HEK293 (cell line): ENCODE results near the gene NEK11.
A peak's percentile ranks its signal among the peaks of the same experiment; 100 is the strongest.

Source experiments
- CTCF ChIA-PET: fragments of 350-600 bp; formaldehyde crosslinking; extraction: SDS; loops from one replicate; lab custom pipeline; 2021; ENCODE audit warnings: antibody characterized with exemption; lab: Yijun Ruan, JAX
- POLR2A ChIA-PET: fragments of 300-600 bp; formaldehyde crosslinking; extraction: SDS; loops from one replicate; lab custom pipeline; 2020; ENCODE audit warnings: antibody characterized with exemption, inconsistent platforms; lab: Yijun Ruan, JAX
- H3K27ac ChIP-seq: fragments of 200-500 bp; sonication (Bioruptor generic); 2 replicates; pipeline ENCODE4 v1.5.1; 2014; ENCODE audit warnings: low read depth, low read length, control low read depth, inconsistent platforms; ENCODE audit errors: extremely low read depth
- H3K36me3 ChIP-seq, 2 experiments: fragments of 200-500 bp in 1 of 2; sonication (Bioruptor generic) in 1 of 2; 1 replicate in 1 of 2; 2 replicates in 1 of 2; pipeline ENCODE4 v1.5.1; 2014 to 2017; ENCODE audit warnings: inconsistent platforms in 2 of 2, low read length in 2 of 2; ENCODE audit not compliant: control insufficient read depth in 2 of 2, insufficient read depth in 1 of 2
- H3K4me1 ChIP-seq: fragments of 200-500 bp; sonication (Bioruptor generic); 2 replicates; pipeline ENCODE4 v1.5.1; 2014; ENCODE audit warnings: mild to moderate bottlenecking, low read length, inconsistent platforms; ENCODE audit not compliant: control insufficient read depth, insufficient read depth
- H3K4me3 ChIP-seq: 2 replicates; pipeline ENCODE4 v1.5.1; 2011; ENCODE audit warnings: low read depth, mild to moderate bottlenecking, control low read depth, low read length, moderate library complexity
- H3K9me3 ChIP-seq: fragments of 200-500 bp; sonication (Bioruptor generic); 2 replicates; pipeline ENCODE4 v1.5.1; 2014; ENCODE audit warnings: low read depth, low read length, inconsistent platforms; ENCODE audit not compliant: control insufficient read depth, insufficient read depth
- EGR2 ChIP-seq: fragments of 450-650 bp; formaldehyde crosslinking; IDR thresholded peaks from 2 replicates; pipeline ENCODE4 v1.5.1; 2016; ENCODE audit warnings: low read depth, missing biosample characterization, missing genetic modification characterization
- GLIS1 ChIP-seq: fragments of 450-650 bp; formaldehyde crosslinking; IDR thresholded peaks from 2 replicates; pipeline ENCODE4 v1.5.1; 2016; ENCODE audit warnings: missing biosample characterization, missing genetic modification characterization
- HOXC10 ChIP-seq: sonication (generic); formaldehyde crosslinking; IDR thresholded peaks from 2 replicates; pipeline ENCODE4 v1.8.1; 2023; ENCODE audit warnings: mild to moderate bottlenecking, missing genetic modification reagents
- KLF1 ChIP-seq: fragments of 450-650 bp; formaldehyde crosslinking; IDR thresholded peaks from 2 replicates; pipeline ENCODE4 v1.5.1; 2016; ENCODE audit warnings: missing biosample characterization, missing genetic modification characterization
- OSR2 ChIP-seq: fragments of 450-650 bp; formaldehyde crosslinking; IDR thresholded peaks from 2 replicates; pipeline ENCODE4 v1.5.1; 2016; ENCODE audit warnings: missing biosample characterization, missing genetic modification characterization
- SP3 ChIP-seq: fragments of 450-650 bp; formaldehyde crosslinking; IDR thresholded peaks from 2 replicates; pipeline ENCODE4 v1.5.1; 2016; ENCODE audit warnings: missing biosample characterization, missing genetic modification characterization
- WT1 ChIP-seq: fragments of 450-650 bp; formaldehyde crosslinking; IDR thresholded peaks from 2 replicates; pipeline ENCODE4 v1.5.1; 2016; ENCODE audit warnings: missing biosample characterization, missing genetic modification characterization
- YY1 ChIP-seq: fragments of 450-650 bp; formaldehyde crosslinking; IDR thresholded peaks from 2 replicates; pipeline ENCODE4 v1.5.1; 2018; ENCODE audit warnings: missing biosample characterization, missing genetic modification characterization
- ZFP37 ChIP-seq: fragments of 450-650 bp; formaldehyde crosslinking; IDR thresholded peaks from 2 replicates; pipeline ENCODE4 v1.5.1; 2016; ENCODE audit warnings: missing biosample characterization, missing genetic modification characterization
- ZFP69B ChIP-seq: fragments of 450-650 bp; formaldehyde crosslinking; IDR thresholded peaks from 2 replicates; pipeline ENCODE4 v1.5.1; 2016; ENCODE audit warnings: missing biosample characterization, missing genetic modification characterization
- ZNF174 ChIP-seq: fragments of 450-650 bp; formaldehyde crosslinking; IDR thresholded peaks from 2 replicates; pipeline ENCODE4 v1.5.0; 2017; ENCODE audit warnings: missing biosample characterization, mild to moderate bottlenecking, missing genetic modification characterization
- ZNF221 ChIP-seq: fragments of 450-650 bp; formaldehyde crosslinking; IDR thresholded peaks from 2 replicates; pipeline ENCODE4 v1.5.1; 2017; ENCODE audit warnings: missing biosample characterization, missing genetic modification characterization, borderline replicate concordance
- ZNF248 ChIP-seq: fragments of 450-650 bp; formaldehyde crosslinking; IDR thresholded peaks from 2 replicates; pipeline ENCODE4 v1.5.1; 2017; ENCODE audit warnings: missing biosample characterization, missing genetic modification characterization
- ZNF274 ChIP-seq, 2 experiments: fragments of 200-500 bp in 1 of 2; fragments of 450-650 bp in 1 of 2; sonication (Bioruptor generic) in 1 of 2; formaldehyde crosslinking in 1 of 2; IDR thresholded peaks; 2 replicates each; pipeline versions ENCODE4 v1.5.1 to v1.6.1; 2014 to 2016; ENCODE audit warnings: borderline replicate concordance in 1 of 2, inconsistent platforms in 1 of 2, low read length in 1 of 2, missing biosample characterization in 1 of 2, missing genetic modification characterization in 1 of 2
- ZNF335 ChIP-seq: fragments of 450-650 bp; formaldehyde crosslinking; conservative IDR thresholded peaks from 2 replicates; pipeline ENCODE4 v1.5.1; 2016; ENCODE audit warnings: missing biosample characterization, missing genetic modification characterization
- ZNF366 ChIP-seq: fragments of 450-650 bp; formaldehyde crosslinking; conservative IDR thresholded peaks from 2 replicates; pipeline ENCODE4 v1.5.1; 2016; ENCODE audit warnings: missing biosample characterization, missing genetic modification characterization
- ZNF391 ChIP-seq: fragments of 450-650 bp; formaldehyde crosslinking; IDR thresholded peaks from 2 replicates; pipeline ENCODE4 v1.5.1; 2016; ENCODE audit warnings: low read depth, missing biosample characterization, missing genetic modification characterization, borderline replicate concordance
- ZNF426 ChIP-seq: fragments of 450-650 bp; formaldehyde crosslinking; IDR thresholded peaks from 2 replicates; pipeline ENCODE4 v1.5.1; 2017; ENCODE audit warnings: missing biosample characterization, missing genetic modification characterization, mild to moderate bottlenecking, inconsistent platforms, moderate library complexity
- ZNF473 ChIP-seq: fragments of 450-650 bp; formaldehyde crosslinking; IDR thresholded peaks from 2 replicates; pipeline ENCODE4 v1.5.1; 2017; ENCODE audit warnings: missing biosample characterization, missing genetic modification characterization
- ZNF600 ChIP-seq: fragments of 450-650 bp; formaldehyde crosslinking; IDR thresholded peaks from 2 replicates; pipeline ENCODE4 v1.5.1; 2016; ENCODE audit warnings: missing biosample characterization, missing genetic modification characterization
- ZNF626 ChIP-seq: fragments of 450-650 bp; sonication (Bioruptor Pico); formaldehyde crosslinking; IDR thresholded peaks from 2 replicates; pipeline ENCODE4 v1.5.1; 2018; ENCODE audit warnings: missing biosample characterization, missing genetic modification characterization, inconsistent platforms
- ZNF701 ChIP-seq: fragments of 450-650 bp; formaldehyde crosslinking; IDR thresholded peaks from 2 replicates; pipeline ENCODE4 v1.5.1; 2016; ENCODE audit warnings: missing biosample characterization, missing genetic modification characterization
- ZNF768 ChIP-seq: fragments of 450-650 bp; formaldehyde crosslinking; IDR thresholded peaks from 2 replicates; pipeline ENCODE4 v1.5.1; 2018; ENCODE audit warnings: missing biosample characterization, mild to moderate bottlenecking, missing genetic modification characterization
- TF ChIP-seq, protein P1 (sequence below): fragments of 450-650 bp; formaldehyde crosslinking; IDR thresholded peaks from 2 replicates; pipeline ENCODE4 v1.5.1; 2017; ENCODE audit warnings: missing biosample characterization, missing genetic modification characterization
- TF ChIP-seq, protein P2 (sequence below): fragments of 450-650 bp; formaldehyde crosslinking; IDR thresholded peaks from 2 replicates; pipeline ENCODE4 v1.5.1; 2016; ENCODE audit warnings: missing biosample characterization, missing genetic modification characterization, borderline replicate concordance

Gene NEK11

DNA sequence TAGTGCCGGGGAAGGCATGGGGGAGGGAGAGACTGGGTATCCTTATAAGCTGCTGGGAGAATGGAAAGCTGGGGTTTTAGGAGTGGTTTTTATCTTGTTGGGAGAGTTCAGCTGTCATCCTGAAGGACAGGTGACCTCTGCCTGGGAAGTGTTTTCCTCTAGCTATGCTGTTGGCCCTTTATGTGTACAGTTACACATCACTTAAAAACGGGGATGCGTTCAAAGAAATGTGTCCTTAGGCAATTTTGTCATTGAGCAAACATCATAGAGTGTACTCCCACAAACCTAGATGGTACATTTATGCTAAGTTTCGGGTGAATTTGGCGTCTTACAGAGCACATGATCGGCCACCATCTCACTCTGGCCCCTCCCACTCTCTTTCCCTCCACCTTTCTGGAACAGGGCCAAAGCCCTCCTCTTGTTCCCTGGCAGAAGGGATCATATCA, 190.6 kb downstream of the NEK11 start:
- no peaks in the 10 kb centered on the region for H3K36me3 ChIP-seq
- TF ChIP-seq HOXC10 (CRISPR knock-in tag) (no peak), SP3 (tag by site-specific recombination) (peak; percentile 39), ZNF426 (tag by site-specific recombination) (no peak), KLF1 (tag by site-specific recombination) (no peak), ZNF391 (tag by site-specific recombination) (0 out of 2 replicates have a peak, but pooled peaks have one; percentile 14), YY1 (tag by site-specific recombination) (no peak), WT1 (0 out of 2 replicates have a peak, but pooled peaks have one; percentile 25), ZNF366 (tag by site-specific recombination) (0 out of 2 replicates have a peak, but pooled peaks have one; percentile 19), ZFP69B (tag by site-specific recombination) (no peak), ZNF335 (peak; percentile 46), ZNF274 (IDR thresholded peaks at IDR 0.05; ENCODE audit: low read length) (no peak), ZNF274 (tag by site-specific recombination; IDR thresholded peaks at IDR 0.05; ENCODE audit: borderline replicate concordance) (no peak), ZNF221 (tag by site-specific recombination) (no peak), ZNF600 (tag by site-specific recombination) (no peak), ZNF626 (tag by site-specific recombination) (no peak), ZNF701 (tag by site-specific recombination) (no peak), OSR2 (tag by site-specific recombination) (no peak)
- TF ChIP-seq, protein P1, sequence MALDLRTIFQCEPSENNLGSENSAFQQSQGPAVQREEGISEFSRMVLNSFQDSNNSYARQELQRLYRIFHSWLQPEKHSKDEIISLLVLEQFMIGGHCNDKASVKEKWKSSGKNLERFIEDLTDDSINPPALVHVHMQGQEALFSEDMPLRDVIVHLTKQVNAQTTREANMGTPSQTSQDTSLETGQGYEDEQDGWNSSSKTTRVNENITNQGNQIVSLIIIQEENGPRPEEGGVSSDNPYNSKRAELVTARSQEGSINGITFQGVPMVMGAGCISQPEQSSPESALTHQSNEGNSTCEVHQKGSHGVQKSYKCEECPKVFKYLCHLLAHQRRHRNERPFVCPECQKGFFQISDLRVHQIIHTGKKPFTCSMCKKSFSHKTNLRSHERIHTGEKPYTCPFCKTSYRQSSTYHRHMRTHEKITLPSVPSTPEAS (tag by site-specific recombination): no peak
- TF ChIP-seq, protein P2, sequence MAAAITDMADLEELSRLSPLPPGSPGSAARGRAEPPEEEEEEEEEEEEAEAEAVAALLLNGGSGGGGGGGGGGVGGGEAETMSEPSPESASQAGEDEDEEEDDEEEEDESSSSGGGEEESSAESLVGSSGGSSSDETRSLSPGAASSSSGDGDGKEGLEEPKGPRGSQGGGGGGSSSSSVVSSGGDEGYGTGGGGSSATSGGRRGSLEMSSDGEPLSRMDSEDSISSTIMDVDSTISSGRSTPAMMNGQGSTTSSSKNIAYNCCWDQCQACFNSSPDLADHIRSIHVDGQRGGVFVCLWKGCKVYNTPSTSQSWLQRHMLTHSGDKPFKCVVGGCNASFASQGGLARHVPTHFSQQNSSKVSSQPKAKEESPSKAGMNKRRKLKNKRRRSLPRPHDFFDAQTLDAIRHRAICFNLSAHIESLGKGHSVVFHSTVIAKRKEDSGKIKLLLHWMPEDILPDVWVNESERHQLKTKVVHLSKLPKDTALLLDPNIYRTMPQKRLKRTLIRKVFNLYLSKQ (tag by site-specific recombination): no peak
- ChIA-PET CTCF (interaction anchor here (0.7 kb wide), 1 partner anchor 82 kb away, joined by 4 read pairs; no protein-coding TSS in a partner anchor), POLR2A (interaction anchor here (1.1 kb wide), 1 partner anchor 164 kb away, joined by 3 read pairs; the partner anchor contains the start of gene NUDT16)
- H3K9me3 ChIP-seq: no peaks in the 10 kb centered on the region
- H3K27ac ChIP-seq: peak overlapping the region; percentile 48; the same call in 1 of the 2 replicates
- H3K4me1 ChIP-seq: peaks cover 10% of the 10 kb centered on the region
- H3K4me3 ChIP-seq: 0 out of 2 replicates have a peak overlapping the region, but pooled peaks have one; percentile 4

DNA sequence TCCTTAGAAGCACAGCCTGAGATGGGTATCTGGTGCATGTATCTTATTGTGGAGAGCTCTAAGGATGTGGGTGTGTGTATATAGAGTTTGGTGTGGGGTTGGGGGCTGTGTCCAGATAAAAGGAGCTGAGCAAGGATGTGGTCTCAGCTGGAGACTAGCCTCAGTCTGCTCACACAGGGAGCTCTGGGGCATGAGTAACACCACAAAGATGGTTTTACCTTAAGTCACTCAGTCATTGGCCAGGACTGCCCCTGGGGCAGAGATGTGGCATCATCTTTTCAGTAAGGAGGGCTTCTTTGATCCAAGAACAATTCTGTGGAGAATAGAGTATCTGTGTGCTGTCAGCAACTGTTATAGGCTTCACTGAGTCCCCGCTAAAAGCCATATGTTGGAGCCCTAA, 191.5 kb downstream of the NEK11 start:
- H3K36me3 ChIP-seq: no peaks in the 10 kb centered on the region
- H3K27ac ChIP-seq: no peak overlapping the region
- no peak overlapping the region for H3K4me3 ChIP-seq
- H3K9me3 ChIP-seq: no peaks in the 10 kb centered on the region
- ChIA-PET CTCF (interaction anchor here (0.7 kb wide), 1 partner anchor 371 kb away, joined by 6 read pairs; no protein-coding TSS in a partner anchor), POLR2A (no interaction called here)
- TF ChIP-seq ZNF174 (no peak), ZFP37 (tag by site-specific recombination) (no peak), ZNF248 (tag by site-specific recombination) (no peak), GLIS1 (no peak), ZNF600 (tag by site-specific recombination) (no peak), ZNF768 (tag by site-specific recombination) (no peak), ZNF701 (tag by site-specific recombination) (no peak), EGR2 (tag by site-specific recombination) (no peak), ZNF473 (tag by site-specific recombination) (no peak)
- peaks cover 10% of the 10 kb centered on the region for H3K4me1 ChIP-seq
